Measurements from ENCODE around the gene S1PR5. TPM values are rescaled to one million over a fixed set of nuclear protein-coding genes. Genes with fewer than 3 reads are reported as not detected.
"Not testable (repeated sequence)": the region's sequence is repeated elsewhere in the genome, so short reads cannot be mapped to it uniquely, and the experiment has no call there.

The S1PR5 gene
- total RNA-seq, 2 donors from 2014 or later, result 3.4 to 17.0 TPM

GRCh38 chr19:10544242-10544752 lies 27.1 kb upstream of the S1PR5 start:
- 18% methylated on average over 22 of the region's 22 CpGs for WGBS
- intact Hi-C loops (cut with DNase I), result no loop called here
- DNase-seq (ENCODE audit: low spot score), result no peak

GRCh38 chr19:10543420-10544241 lies 26.4 kb upstream of the S1PR5 start, which contains the start of gene ATG4D:
Gene ATG4D, plus strand, starts transcription at chr19:10543904. Its CDS starts 187 bp downstream, at chr19:10544091.
- no peaks in the 10 kb centered on the region for H3K9me3 ChIP-seq
- peak; percentile 25 for TF ChIP-seq POLR2AphosphoS5 (IDR thresholded peaks at IDR 0.05)
- peak; percentile 78 for TF ChIP-seq POLR2A (IDR thresholded peaks at IDR 0.05)
- peak in 1 of 4 experiments; percentile 23 for TF ChIP-seq CTCF (IDR thresholded peaks at IDR 0.05)
- peaks cover 0 to 12% of the 10 kb centered on the region in 2 donors for H3K36me3 ChIP-seq
- intact Hi-C loops (cut with DNase I), result no loop called here
- no peaks in the 10 kb centered on the region for H3K27me3 ChIP-seq (replicated peaks; ENCODE audit: insufficient read depth)
- H3K27ac ChIP-seq, result peak within 1 kb of the TSS; percentile 85 to 87
- H3K4me3 ChIP-seq, result peak within 1 kb of the TSS; percentile 100
- peak; percentile 66 for DNase-seq (ENCODE audit: low spot score)
- peaks cover 4% of the 10 kb centered on the region for H3K4me1 ChIP-seq (replicated peaks)
- WGBS, result 1% methylated on average over 31 of the region's 79 CpGs

More at GRCh38 chr19:10544242-10544752, 27.1 kb upstream of the S1PR5 start:
- H3K27ac ChIP-seq, result peak overlapping the region; percentile 85 to 87
- TF ChIP-seq CTCF (IDR thresholded peaks at IDR 0.05) (no peak), POLR2AphosphoS5 (IDR thresholded peaks at IDR 0.05) (no peak), POLR2A (IDR thresholded peaks at IDR 0.05) (no peak)
- H3K4me3 ChIP-seq, result peak overlapping the region; percentile 100
- H3K27me3 ChIP-seq (replicated peaks; ENCODE audit: insufficient read depth), result no peaks in the 10 kb centered on the region
- peaks cover 4% of the 10 kb centered on the region for H3K4me1 ChIP-seq (replicated peaks)
- H3K36me3 ChIP-seq, result peaks cover 0 to 12% of the 10 kb centered on the region in 2 donors
- H3K9me3 ChIP-seq, result no peaks in the 10 kb centered on the region

GRCh38 chr19:10543059-10543419 lies 25.8 kb upstream of the S1PR5 start:
- no peak for DNase-seq (ENCODE audit: low spot score)
- Histone ChIP-seq H3K4me3 (peak overlapping the region; percentile 100), H3K36me3 (peaks cover 0 to 12% of the 10 kb centered on the region in 2 donors), H3K4me1 (replicated peaks) (peaks cover 4% of the 10 kb centered on the region), H3K27me3 (replicated peaks; ENCODE audit: insufficient read depth) (no peaks in the 10 kb centered on the region), H3K9me3 (no peaks in the 10 kb centered on the region), H3K27ac (no peak overlapping the region)
- intact Hi-C loops (cut with DNase I), result no loop called here
- TF ChIP-seq POLR2AphosphoS5 (IDR thresholded peaks at IDR 0.05) (no peak), CTCF (IDR thresholded peaks at IDR 0.05) (no peak), POLR2A (IDR thresholded peaks at IDR 0.05) (no peak)
- WGBS, result 51% methylated on average over 8 of the region's 8 CpGs

GRCh38 chr19:10539016-10539415 lies 21.8 kb upstream of the S1PR5 start:
- H3K36me3 ChIP-seq; H3K4me3 ChIP-seq; H3K27ac ChIP-seq; intact Hi-C loops (cut with DNase I); DNase-seq (ENCODE audit: low spot score); H3K4me1 ChIP-seq (replicated peaks); H3K27me3 ChIP-seq (replicated peaks; ENCODE audit: insufficient read depth); H3K9me3 ChIP-seq: not testable (repeated sequence)
- 73% methylated on average over 9 of the region's 9 CpGs for WGBS

- TF ChIP-seq POLR2A (IDR thresholded peaks at IDR 0.05) (no peak), POLR2AphosphoS5 (IDR thresholded peaks at IDR 0.05) (no peak), CTCF (IDR thresholded peaks at IDR 0.05) (no peak)
- DNase-seq (ENCODE audit: low spot score), result no peak
- no peak overlapping the region for H3K4me3 ChIP-seq
- H3K4me1 ChIP-seq (replicated peaks), result no peaks in the 10 kb centered on the region
- WGBS, result 78% methylated on average over 20 of the region's 20 CpGs
- no peaks in the 10 kb centered on the region for H3K27me3 ChIP-seq (replicated peaks; ENCODE audit: insufficient read depth)
- no peaks in the 10 kb centered on the region for H3K9me3 ChIP-seq
- H3K27ac ChIP-seq, result no peak overlapping the region
- no peaks in the 10 kb centered on the region for H3K36me3 ChIP-seq
- intact Hi-C loops (cut with DNase I), result no loop called here
Measured at GRCh38 chr19:10538204-10538983, 21.1 kb upstream of the S1PR5 start.

Measured in prostate gland (tissue), 2 donors.